ENCODE measurements around the gene POC5.

GRCh38 chr5:75736273-75736672 is 19.0 kb upstream of the POC5 start:
- TF ChIP-seq, protein P1, sequence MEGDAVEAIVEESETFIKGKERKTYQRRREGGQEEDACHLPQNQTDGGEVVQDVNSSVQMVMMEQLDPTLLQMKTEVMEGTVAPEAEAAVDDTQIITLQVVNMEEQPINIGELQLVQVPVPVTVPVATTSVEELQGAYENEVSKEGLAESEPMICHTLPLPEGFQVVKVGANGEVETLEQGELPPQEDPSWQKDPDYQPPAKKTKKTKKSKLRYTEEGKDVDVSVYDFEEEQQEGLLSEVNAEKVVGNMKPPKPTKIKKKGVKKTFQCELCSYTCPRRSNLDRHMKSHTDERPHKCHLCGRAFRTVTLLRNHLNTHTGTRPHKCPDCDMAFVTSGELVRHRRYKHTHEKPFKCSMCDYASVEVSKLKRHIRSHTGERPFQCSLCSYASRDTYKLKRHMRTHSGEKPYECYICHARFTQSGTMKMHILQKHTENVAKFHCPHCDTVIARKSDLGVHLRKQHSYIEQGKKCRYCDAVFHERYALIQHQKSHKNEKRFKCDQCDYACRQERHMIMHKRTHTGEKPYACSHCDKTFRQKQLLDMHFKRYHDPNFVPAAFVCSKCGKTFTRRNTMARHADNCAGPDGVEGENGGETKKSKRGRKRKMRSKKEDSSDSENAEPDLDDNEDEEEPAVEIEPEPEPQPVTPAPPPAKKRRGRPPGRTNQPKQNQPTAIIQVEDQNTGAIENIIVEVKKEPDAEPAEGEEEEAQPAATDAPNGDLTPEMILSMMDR (conservative IDR thresholded peaks at IDR 0.05; ENCODE audit: low read depth, low read length) = no peak
- no peak for TF ChIP-seq EZH2 (IDR thresholded peaks at IDR 0.05; ENCODE audit: low read length, unreplicated experiment)

Measured in PC-3 (cell line).